Activated CD8-positive, alpha-beta T cell treated with anti-CD3 and anti-CD28 coated beads for 36 hours (primary cell): ENCODE data around the gene SPACA6. TPM values are rescaled to one million over a fixed set of nuclear protein-coding genes. Genes with fewer than 3 reads are reported as not detected.

ENCODE experiments used
- ATAC-seq: fragments of 200-7000 bp; cut with Tn5 transposase; one replicate; pipeline ENCODE4 v1.10.0; 2021; ENCODE audit warnings: mild to moderate bottlenecking, moderate library complexity
- CTCF ChIA-PET: fragments of 350-600 bp; sonication (Branson Sonifier 250); formaldehyde crosslinking; loops from one replicate; lab custom pipeline; 2021; ENCODE audit warnings: antibody characterized with exemption; lab: Charles Lee
- POLR2A ChIA-PET: fragments of 350-600 bp; sonication (Branson Sonifier 250); formaldehyde crosslinking; loops from one replicate; lab custom pipeline; 2021; ENCODE audit warnings: antibody characterized with exemption; lab: Charles Lee
- DNase-seq: peaks from one replicate; pipeline ENCODE4 v3.0.0-alpha.2; 2020
- H3K27ac Mint-ChIP-seq: one replicate; pipeline ENCODE4 v1.8.0; 2021; ENCODE audit warnings: mild to moderate bottlenecking, mixed read lengths
- H3K27me3 Mint-ChIP-seq: one replicate; pipeline ENCODE4 v1.8.0; 2021; ENCODE audit warnings: mixed read lengths
- H3K36me3 Mint-ChIP-seq: one replicate; pipeline ENCODE4 v1.8.0; 2021; ENCODE audit warnings: low read depth, mixed read lengths
- H3K4me1 Mint-ChIP-seq: one replicate; pipeline ENCODE4 v1.8.0; 2021; ENCODE audit warnings: low read depth, mixed read lengths
- H3K4me3 Mint-ChIP-seq: one replicate; pipeline ENCODE4 v1.8.0; 2021; ENCODE audit warnings: mild to moderate bottlenecking, moderate library complexity, mixed read lengths
- H3K9me3 Mint-ChIP-seq: one replicate; pipeline ENCODE4 v1.8.0; 2021; ENCODE audit warnings: mixed read lengths
- CTCF ChIP-seq: fragments of 200-600 bp; IDR thresholded peaks from one replicate; pipeline ENCODE4 v1.8.0; 2022; ENCODE audit warnings: antibody characterized with exemption, mild to moderate bottlenecking
- intact Hi-C: fragments of 100-400 bp; cut with micrococcal nuclease; formaldehyde crosslinking; loops from one replicate; pipeline ENCODE4 v1.10.0; 2022
- total RNA-seq, 2 experiments: library from RNA; stranded (reverse); gene quantifications; one replicate each; pipeline ENCODE4 v1.2.3, GENCODE V29; 2021

SPACA6 gene
- total RNA-seq, 2 experiments from 2014 or later = 2.4 to 4.6 TPM

GRCh38 chr19:51702103-51702824, 9.1 kb downstream of the SPACA6 start:
- no peak for TF ChIP-seq CTCF
- Mint-ChIP-seq H3K27ac (no peak overlapping the region), H3K4me1 (peaks cover 24% of the 10 kb centered on the region), H3K9me3 (peaks cover 2% of the 10 kb centered on the region), H3K36me3 (peaks cover 16% of the 10 kb centered on the region), H3K4me3 (peak overlapping the region; percentile 90), H3K27me3 (peaks cover 6% of the 10 kb centered on the region)
- ChIA-PET POLR2A (interaction anchor here (1.0 to 2.3 kb wide), 2 partner anchors 11 to 13 kb away, joined by 3 to 13 read pairs; no protein-coding TSS in a partner anchor), CTCF (interaction anchor here (0.6 to 2.2 kb wide), 2 partner anchors 12 to 1784 kb away, joined by 3 to 4 read pairs; no protein-coding TSS in a partner anchor)
- DNase-seq (peak; percentile 72), ATAC-seq (no peak)
- intact Hi-C loops = no loop called here

GRCh38 chr19:51702825-51703574, 9.9 kb downstream of the SPACA6 start:
- TF ChIP-seq CTCF = no peak
- peaks cover 6% of the 10 kb centered on the region for H3K27me3 Mint-ChIP-seq
- H3K4me3 Mint-ChIP-seq = peak overlapping the region; percentile 90
- CTCF ChIA-PET = interaction anchor here (0.6 to 2.2 kb wide), 5 partner anchors 13 to 1783 kb away, joined by 3 to 4 read pairs (median 4); no protein-coding TSS in a partner anchor
- H3K36me3 Mint-ChIP-seq = peaks cover 16% of the 10 kb centered on the region
- DNase-seq = no peak
- ATAC-seq = no peak
- peak overlapping the region; percentile 41 for H3K27ac Mint-ChIP-seq
- peaks cover 24% of the 10 kb centered on the region for H3K4me1 Mint-ChIP-seq
- intact Hi-C loops = no loop called here
- peaks cover 2% of the 10 kb centered on the region for H3K9me3 Mint-ChIP-seq
- POLR2A ChIA-PET = interaction anchor here (2.3 kb wide), 1 partner anchor 13 kb away, joined by 13 read pairs; no protein-coding TSS in a partner anchor

- Mint-ChIP-seq H3K27ac (peak overlapping the region; percentile 95), H3K4me3 (peak overlapping the region; percentile 90), H3K36me3 (peaks cover 16% of the 10 kb centered on the region), H3K4me1 (peaks cover 24% of the 10 kb centered on the region), H3K9me3 (peaks cover 2% of the 10 kb centered on the region), H3K27me3 (peaks cover 6% of the 10 kb centered on the region)
- intact Hi-C loops = no loop called here
- peak; percentile 60 for TF ChIP-seq CTCF
- ChIA-PET CTCF (interaction anchor here (0.6 to 2.2 kb wide), 9 partner anchors 8 to 282 kb away, joined by 3 to 6 read pairs (median 4); no protein-coding TSS in a partner anchor), POLR2A (interaction anchor here (0.9 to 2.3 kb wide), 2 partner anchors 14 to 22 kb away, joined by 4 to 13 read pairs; no protein-coding TSS in a partner anchor)
- peak; percentile 92 for ATAC-seq
- DNase-seq = peak; percentile 99
Observed at GRCh38 chr19:51703575-51704515, 10.7 kb downstream of the SPACA6 start.

GRCh38 chr19:51704626-51705025, 11.5 kb downstream of the SPACA6 start:
- Mint-ChIP-seq H3K36me3 (peaks cover 16% of the 10 kb centered on the region), H3K4me3 (peak overlapping the region; percentile 90), H3K9me3 (peaks cover 2% of the 10 kb centered on the region), H3K4me1 (peaks cover 24% of the 10 kb centered on the region), H3K27ac (peak overlapping the region; percentile 95), H3K27me3 (peaks cover 6% of the 10 kb centered on the region)
- intact Hi-C loops = no loop called here
- no peak for TF ChIP-seq CTCF
- DNase-seq (no peak), ATAC-seq (no peak)
- POLR2A ChIA-PET = interaction anchor here (0.9 to 2.3 kb wide), 2 partner anchors 15 to 23 kb away, joined by 4 to 13 read pairs; no protein-coding TSS in a partner anchor
- CTCF ChIA-PET = interaction anchor here (0.6 to 2.2 kb wide), 6 partner anchors 9 to 283 kb away, joined by 3 to 6 read pairs (median 4); no protein-coding TSS in a partner anchor
